Activated CD4-positive, alpha-beta T cell treated with anti-CD3 and anti-CD28 coated beads for 24 hours (primary cell): Measurements from ENCODE around the gene COL8A2.

ENCODE experiments used
- DNase-seq, 2 donors: peaks; one replicate each; pipeline ENCODE4 v3.0.0-alpha.2; 2020; ENCODE audit warnings: low read depth in 2 of 2

Gene COL8A2

DNA sequence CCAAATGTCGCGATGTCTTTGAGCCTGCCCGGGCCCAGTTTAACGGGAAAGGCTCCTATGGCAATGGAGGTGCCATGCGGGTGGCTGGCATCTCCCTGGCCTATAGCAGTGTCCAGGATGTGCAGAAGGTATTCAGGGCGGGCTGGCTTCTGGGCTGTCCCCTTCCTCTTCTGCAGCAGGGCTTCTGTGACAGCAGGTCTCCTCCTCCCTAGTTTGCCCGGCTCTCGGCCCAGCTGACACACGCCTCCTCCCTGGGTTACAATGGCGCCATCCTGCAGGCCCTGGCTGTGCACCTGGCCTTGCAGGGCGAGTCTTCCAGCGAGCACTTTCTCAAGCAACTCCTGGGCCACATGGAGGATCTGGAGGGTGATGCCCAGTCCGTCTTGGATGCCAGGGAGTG is 33.3 kb downstream of the COL8A2 start:
- DNase-seq: no peak

- no peak for DNase-seq
Measured at GRCh38 chr1:36091141-36091540, 33.9 kb downstream of the COL8A2 start.

DNA sequence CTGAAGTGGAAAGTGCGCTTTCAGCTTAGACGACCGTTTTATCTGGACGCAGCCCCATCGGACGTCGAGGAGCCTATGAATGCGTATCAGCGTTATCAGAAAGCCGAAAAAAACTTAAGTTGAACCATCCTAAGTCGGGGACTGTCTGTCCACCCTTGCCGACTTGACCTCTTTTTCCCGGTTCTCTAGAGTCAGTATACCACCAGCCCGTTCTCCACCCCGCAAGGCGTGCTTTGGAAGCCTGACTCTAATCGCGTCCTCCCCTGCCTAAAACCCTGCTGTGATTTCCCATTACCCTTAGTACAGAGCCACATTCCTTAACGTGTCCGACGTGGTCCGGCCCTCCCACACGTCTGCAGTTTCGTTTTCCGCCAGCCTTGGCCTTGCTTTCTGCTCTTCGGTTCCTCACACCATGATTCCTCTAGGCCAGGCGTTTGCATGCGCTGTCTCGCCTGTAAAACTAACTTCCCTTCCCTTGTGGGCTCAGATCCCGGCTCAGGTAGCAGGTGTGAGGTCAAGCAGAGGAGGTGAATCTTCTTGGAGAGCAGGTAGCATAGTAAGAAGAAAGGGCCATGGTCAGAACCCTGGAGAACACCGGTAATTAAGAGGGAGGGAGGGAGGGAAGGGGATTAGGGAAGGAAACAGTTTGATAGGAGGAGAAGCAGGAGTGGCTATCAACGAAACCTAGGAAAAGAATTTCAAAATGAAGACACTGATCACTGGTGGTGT is 35.5 kb downstream of the COL8A2 start:
- no peak for DNase-seq

- DNase-seq: peak; percentile 82 to 83
Measured at GRCh38 chr1:36088577-36089392, 36.2 kb downstream of the COL8A2 start, which contains the start of gene ADPRS. ADPRS (plus strand) TSS chr1:36088892; CDS start chr1:36088905, 13 bp downstream.

- DNase-seq: no peak
Measured at GRCh38 chr1:36088265-36088576, 36.8 kb downstream of the COL8A2 start.

- no peak for DNase-seq
Measured at GRCh38 chr1:36087233-36088123, 37.5 kb downstream of the COL8A2 start.

GRCh38 chr1:36086529-36087232 is 38.3 kb downstream of the COL8A2 start:
- no peak for DNase-seq

DNA sequence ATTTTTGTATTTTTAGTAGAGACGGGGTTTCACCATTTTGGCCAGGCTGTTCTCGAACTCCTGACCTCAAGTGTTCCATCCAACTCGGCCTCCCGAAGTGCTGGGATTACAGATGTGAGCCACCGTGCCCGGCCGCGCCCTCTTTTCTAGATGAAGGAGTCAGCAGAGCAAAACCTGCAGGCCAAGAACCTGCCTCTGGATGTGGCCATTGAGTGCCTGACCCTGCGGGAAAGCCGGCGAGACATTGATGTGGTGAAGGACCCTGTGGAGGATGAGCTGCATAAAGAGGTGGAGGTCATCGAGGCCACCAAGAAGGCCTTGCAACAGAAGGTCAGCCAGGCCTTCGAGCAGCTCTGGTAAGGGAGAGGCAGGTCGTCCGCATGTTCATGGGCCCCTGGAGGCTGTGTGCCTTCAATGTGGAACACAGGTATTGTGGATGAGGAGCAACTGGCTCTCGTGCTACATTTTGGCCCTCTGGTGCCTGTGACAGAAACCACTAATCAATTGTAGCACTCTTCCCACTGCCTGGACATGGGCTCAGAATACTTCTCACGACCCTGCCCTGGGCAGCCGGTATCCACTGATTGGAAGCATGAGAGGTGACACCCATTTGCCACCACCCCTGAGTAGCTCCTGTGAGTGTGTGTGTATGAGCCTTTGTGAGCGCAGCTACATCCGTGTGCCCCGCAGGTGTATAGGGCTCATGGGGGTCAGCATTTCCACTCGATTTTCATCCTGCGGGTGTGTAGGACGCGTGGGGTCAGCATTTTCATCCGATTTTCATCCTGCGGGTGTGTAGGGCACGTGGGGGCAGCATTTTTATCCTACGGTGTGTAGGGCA is 39.1 kb downstream of the COL8A2 start:
- DNase-seq: no peak

DNA sequence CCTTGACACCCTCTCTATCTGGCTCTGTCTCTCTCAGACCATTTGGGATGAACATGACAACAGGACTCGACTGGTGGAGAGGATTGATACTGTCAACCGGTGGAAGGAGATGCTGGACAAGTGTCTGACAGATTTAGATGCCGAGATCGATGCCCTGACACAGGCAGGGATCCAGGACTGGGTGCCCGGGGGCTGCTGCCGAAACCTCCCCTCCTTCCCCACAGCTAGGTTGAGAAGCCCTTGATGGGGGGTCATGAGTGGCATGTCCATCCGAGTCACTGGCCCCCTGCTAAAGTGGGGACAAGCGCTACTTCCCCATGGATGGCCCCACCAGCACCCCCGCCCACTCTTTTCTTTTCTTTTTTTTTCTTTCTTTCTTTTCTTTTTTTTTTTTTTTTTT is 39.9 kb downstream of the COL8A2 start:
- no peak for DNase-seq

DNA sequence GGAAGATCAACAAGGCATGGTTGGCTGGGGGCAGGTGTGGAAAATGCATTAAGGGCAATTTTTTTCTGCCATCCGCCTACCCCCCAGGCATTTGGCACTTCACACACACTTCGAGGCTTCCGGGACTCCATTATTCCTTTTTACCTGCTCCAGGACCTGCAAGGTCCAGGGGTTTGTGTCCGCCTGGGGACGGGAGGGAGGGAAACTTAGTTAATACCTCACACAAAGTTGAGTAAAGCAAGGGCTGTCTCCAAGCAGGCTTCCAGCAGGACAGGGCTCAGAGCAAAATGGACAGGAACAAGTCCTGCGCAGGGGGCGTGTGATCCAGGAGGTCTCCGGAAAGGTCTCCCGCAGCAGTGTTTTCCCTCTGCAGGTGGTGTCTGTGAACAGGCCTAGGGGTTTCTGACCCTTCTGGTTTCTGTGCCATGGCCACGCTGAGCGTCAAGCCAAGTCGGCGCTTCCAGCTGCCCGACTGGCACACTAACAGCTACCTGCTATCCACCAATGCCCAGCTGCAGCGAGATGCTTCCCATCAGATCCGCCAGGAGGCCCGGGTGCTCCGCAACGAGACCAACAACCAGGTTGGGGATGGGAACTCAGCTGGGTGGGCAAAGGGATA is 40.4 kb downstream of the COL8A2 start:
- DNase-seq: no peak

DNA sequence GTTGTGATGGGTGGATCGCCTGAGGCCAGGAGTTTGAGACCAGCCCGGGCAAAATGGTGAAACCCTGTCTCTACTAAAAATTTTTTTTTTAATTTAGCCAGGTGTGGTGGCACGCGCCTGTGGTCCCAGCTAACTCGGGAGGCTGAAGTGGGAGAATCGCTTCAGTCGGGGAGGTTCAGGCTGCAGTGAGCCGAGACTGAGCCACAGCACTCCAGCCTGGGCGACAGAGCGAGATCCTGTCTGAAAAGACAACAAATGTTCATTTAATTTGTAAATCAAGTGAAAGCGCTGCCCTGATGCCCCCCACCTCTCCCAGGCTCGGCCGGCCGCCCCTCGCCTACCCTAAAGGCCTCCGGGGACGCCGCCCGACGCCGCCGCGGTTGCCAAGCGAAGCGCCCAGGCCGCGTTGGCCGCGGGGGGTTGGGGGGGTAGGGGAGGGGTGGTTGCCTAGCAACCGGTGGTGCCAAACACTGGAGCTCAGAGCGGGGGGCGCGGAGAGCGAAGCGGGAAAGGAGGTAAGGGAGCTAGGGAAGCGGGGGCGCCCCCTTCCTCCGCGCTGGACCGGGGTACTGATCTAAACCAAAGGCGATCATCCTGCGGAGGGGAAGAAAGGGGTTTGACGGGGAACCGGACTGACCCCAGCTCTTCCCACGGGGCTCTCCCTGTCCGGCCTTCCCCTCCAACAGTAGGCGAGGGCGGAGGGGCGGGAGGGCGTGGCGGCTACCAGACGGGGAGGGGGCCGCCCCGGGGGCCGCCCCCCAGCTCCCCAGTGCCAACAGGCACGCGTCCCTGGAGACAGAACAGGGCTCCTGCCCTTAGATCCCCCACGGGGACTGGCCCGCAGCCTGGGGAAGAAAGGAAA is 41.2 kb downstream of the COL8A2 start, which contains the start of gene TEKT2:
Gene TEKT2 (plus strand): TSS at position 460 of the 862 bp plus-strand sequence. CDS start 828 bp downstream, outside the sequence.
- no peak for DNase-seq

- DNase-seq: no peak
Measured at GRCh38 chr1:36083219-36083618, 41.8 kb downstream of the COL8A2 start.

- DNase-seq: no peak
Measured at GRCh38 chr1:36081926-36082485, 43.0 kb downstream of the COL8A2 start.

- no peak for DNase-seq
Measured at GRCh38 chr1:36080801-36081200, 44.2 kb downstream of the COL8A2 start.

DNA sequence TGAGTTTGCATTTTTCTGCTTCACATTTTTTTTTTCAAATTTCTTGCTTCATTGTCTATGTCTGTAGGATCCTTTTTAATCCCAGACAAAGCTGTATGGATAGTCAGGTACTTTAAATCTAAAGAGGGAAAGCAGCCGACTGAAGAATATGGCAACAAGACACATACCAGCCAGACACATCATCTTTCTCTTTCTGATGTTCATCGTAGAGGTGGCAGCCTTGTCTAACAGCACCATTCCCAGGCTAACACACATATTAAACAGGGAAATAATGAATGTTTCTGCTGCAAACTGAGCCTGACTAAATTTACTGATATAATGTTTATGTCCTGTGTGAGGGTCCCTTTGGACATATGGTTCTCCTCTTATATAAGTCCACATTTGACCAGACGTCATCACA is 44.8 kb downstream of the COL8A2 start:
- DNase-seq: no peak

DNA sequence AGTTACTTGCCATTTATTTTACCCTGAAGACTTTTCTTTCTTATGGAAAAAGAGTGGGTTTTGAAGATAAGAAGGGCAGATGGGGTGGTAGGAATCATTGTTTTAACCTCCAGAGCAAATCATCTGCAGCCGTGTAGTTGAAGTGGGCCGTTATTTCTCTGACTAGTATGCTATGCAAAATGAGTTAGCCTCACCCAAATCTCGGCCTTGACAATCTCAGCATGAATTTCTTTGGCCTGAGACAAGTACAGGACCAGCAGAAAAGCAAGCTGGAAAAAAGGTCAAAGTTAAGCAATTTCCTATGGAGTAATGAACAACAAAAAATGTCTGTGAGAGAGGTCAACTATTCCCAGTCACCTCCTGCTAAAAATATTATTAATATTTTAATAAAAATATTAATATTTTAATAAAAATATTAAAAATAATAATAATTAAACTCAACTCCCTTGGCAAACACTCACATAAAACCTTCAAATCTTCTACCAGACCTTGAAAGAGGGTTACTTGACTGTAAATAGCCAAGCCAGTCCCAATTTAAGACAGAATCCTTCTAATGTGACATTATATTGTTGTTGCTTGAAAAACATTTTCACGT is 47.9 kb downstream of the COL8A2 start:
- no peak for DNase-seq

- DNase-seq: no peak
Measured at GRCh38 chr1:36070349-36070748, 54.7 kb downstream of the COL8A2 start.

- DNase-seq: no peak
Measured at GRCh38 chr1:36068866-36069265, 56.2 kb downstream of the COL8A2 start.
